Upper lobe of right lung (tissue), 1 donor: Measurements from ENCODE around the gene CD58. TPM values are rescaled to one million over a fixed set of nuclear protein-coding genes. Genes with fewer than 3 reads are reported as not detected.

Experiments
- ATAC-seq: fragments of 200-7000 bp; cut with Tn5 transposase; one replicate; pipeline ENCODE4 v1.9.1; 2020; ENCODE audit warnings: mild to moderate bottlenecking, moderate library complexity
- DNase-seq: peaks from one replicate; pipeline ENCODE4 v3.0.0-alpha.2; 2020
- H3K27ac ChIP-seq: fragments of 200-600 bp; one replicate; pipeline ENCODE4 v1.8.0; 2022
- H3K27me3 ChIP-seq: fragments of 200-600 bp; one replicate; pipeline ENCODE4 v1.8.0; 2022; ENCODE audit warnings: mild to moderate bottlenecking
- H3K36me3 ChIP-seq: fragments of 200-600 bp; one replicate; pipeline ENCODE4 v1.8.0; 2022
- H3K4me1 ChIP-seq: fragments of 200-600 bp; one replicate; pipeline ENCODE4 v1.8.0; 2022
- H3K4me3 ChIP-seq: fragments of 200-600 bp; one replicate; pipeline ENCODE4 v1.8.0; 2022; ENCODE audit warnings: mild to moderate bottlenecking
- H3K9me3 ChIP-seq: fragments of 200-600 bp; one replicate; pipeline ENCODE4 v1.8.0; 2022
- intact Hi-C: fragments of 100-400 bp; cut with DNase I; formaldehyde crosslinking; loops from one replicate; pipeline ENCODE4 v1.11.0; 2022
- total RNA-seq: library from RNA; stranded (reverse); fragmentation: NEBNext Ultra II Directional; extraction: Animal tissue kit (Norgen Biotek cat#: 25700); gene quantifications from one replicate; pipeline ENCODE4 v1.2.1, GENCODE V29; 2021
- TF ChIP-seq, protein P1 (sequence below): fragments of 200-600 bp; IDR thresholded peaks from one replicate; pipeline ENCODE4 v1.8.0; 2022; ENCODE audit warnings: antibody characterized with exemption
- donor health status: DM: no; HTN: yes; CAD: no; lungs with severe emphysema.

The CD58 gene
- total RNA-seq, 1 donor from 2014 or later, result 33.2 TPM

DNA sequence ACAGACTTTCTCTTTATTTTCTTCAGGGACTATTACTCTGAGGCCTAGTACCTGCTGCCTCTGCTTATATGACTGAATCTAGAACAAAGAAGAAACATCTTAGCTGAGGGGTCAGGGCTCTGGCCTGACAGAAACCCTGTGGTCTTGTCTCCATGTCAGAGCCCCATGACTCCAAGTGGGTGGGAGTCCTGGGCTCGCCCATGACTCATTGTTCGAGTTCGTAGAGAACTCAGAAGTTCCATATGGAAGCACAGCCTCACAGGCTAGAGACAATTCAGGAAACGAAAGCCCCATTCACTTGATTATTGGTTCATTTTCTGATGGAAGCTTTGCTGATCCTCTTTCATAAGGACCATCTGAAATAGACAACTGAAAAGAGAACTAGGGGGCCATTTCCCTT, 73.2 kb downstream of the CD58 start:
- peak; percentile 68 for ATAC-seq
- DNase-seq, result no peak
- Histone ChIP-seq H3K9me3 (no peaks in the 10 kb centered on the region), H3K36me3 (no peaks in the 10 kb centered on the region), H3K4me1 (peaks cover 36% of the 10 kb centered on the region), H3K27me3 (no peaks in the 10 kb centered on the region), H3K4me3 (no peak overlapping the region), H3K27ac (peak overlapping the region; percentile 55)
- intact Hi-C loops, result loop anchor here (10.0 kb wide), 1 partner anchor 333 kb away; no protein-coding TSS in a partner anchor
- TF ChIP-seq, protein P1, sequence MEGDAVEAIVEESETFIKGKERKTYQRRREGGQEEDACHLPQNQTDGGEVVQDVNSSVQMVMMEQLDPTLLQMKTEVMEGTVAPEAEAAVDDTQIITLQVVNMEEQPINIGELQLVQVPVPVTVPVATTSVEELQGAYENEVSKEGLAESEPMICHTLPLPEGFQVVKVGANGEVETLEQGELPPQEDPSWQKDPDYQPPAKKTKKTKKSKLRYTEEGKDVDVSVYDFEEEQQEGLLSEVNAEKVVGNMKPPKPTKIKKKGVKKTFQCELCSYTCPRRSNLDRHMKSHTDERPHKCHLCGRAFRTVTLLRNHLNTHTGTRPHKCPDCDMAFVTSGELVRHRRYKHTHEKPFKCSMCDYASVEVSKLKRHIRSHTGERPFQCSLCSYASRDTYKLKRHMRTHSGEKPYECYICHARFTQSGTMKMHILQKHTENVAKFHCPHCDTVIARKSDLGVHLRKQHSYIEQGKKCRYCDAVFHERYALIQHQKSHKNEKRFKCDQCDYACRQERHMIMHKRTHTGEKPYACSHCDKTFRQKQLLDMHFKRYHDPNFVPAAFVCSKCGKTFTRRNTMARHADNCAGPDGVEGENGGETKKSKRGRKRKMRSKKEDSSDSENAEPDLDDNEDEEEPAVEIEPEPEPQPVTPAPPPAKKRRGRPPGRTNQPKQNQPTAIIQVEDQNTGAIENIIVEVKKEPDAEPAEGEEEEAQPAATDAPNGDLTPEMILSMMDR, result no peak

DNA sequence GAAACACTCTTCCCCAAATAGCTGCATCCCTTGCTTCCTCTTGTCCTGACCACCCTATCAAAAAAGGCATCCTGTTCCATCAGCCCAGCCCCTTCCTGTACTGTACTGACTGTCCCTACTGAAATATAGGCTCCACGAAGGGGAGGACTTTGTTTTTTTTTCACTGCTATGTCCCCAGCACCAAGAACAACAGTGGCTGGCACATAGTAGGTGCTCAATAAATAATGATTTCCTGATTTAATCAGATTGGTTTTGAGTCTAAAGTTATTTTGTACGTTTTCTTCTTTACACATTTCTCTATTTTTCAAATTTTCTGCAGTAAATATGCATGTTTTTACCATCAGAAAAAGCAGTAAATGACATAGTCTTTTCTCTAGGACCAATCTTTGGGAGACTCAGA, 73.9 kb downstream of the CD58 start:
- Histone ChIP-seq H3K4me3 (no peak overlapping the region), H3K9me3 (no peaks in the 10 kb centered on the region), H3K36me3 (no peaks in the 10 kb centered on the region), H3K27ac (no peak overlapping the region), H3K27me3 (no peaks in the 10 kb centered on the region), H3K4me1 (peaks cover 36% of the 10 kb centered on the region)
- intact Hi-C loops, result loop anchor here (10.0 kb wide), 1 partner anchor 332 kb away; no protein-coding TSS in a partner anchor
- TF ChIP-seq, protein P1, result no peak
- no peak for DNase-seq
- no peak for ATAC-seq

GRCh38 chr1:116496380-116496779, 74.4 kb downstream of the CD58 start:
- Histone ChIP-seq H3K36me3 (no peaks in the 10 kb centered on the region), H3K27ac (peak overlapping the region; percentile 71), H3K4me3 (no peak overlapping the region), H3K4me1 (peaks cover 36% of the 10 kb centered on the region), H3K9me3 (no peaks in the 10 kb centered on the region), H3K27me3 (no peaks in the 10 kb centered on the region)
- ATAC-seq, result peak; percentile 42
- intact Hi-C loops, result loop anchor here (10.0 kb wide), 1 partner anchor 332 kb away; no protein-coding TSS in a partner anchor
- TF ChIP-seq, protein P1, result no peak
- no peak for DNase-seq

DNA sequence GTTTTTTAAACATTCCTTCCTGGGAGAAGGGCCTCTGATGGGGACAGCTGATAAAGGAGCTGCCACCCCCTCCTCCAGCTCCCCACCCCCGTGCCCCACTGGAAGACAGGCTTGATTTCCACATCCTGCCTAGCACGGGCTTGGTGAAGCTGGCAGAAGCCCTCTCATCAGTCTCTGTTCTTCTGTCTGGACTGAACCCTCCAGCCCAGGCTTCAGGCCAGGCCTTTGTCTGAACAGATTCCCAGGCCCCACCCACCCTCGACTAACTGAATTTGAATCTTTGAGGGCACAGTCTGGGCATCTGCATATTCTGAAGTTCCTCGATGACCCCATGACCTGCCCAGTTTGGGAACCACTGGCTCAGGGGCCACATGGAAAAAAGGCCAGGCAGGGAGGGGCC, 75.3 kb downstream of the CD58 start:
- TF ChIP-seq, protein P1, result no peak
- no peak overlapping the region for H3K4me3 ChIP-seq
- intact Hi-C loops, result loop anchor here (10.0 kb wide), 1 partner anchor 331 kb away; no protein-coding TSS in a partner anchor
- H3K36me3 ChIP-seq, result no peaks in the 10 kb centered on the region
- ATAC-seq (no peak), DNase-seq (no peak)
- peak overlapping the region; percentile 71 for H3K27ac ChIP-seq
- H3K4me1 ChIP-seq, result peaks cover 36% of the 10 kb centered on the region
- no peaks in the 10 kb centered on the region for H3K9me3 ChIP-seq
- no peaks in the 10 kb centered on the region for H3K27me3 ChIP-seq

- Histone ChIP-seq H3K9me3 (no peaks in the 10 kb centered on the region), H3K4me1 (peaks cover 36% of the 10 kb centered on the region), H3K36me3 (no peaks in the 10 kb centered on the region), H3K4me3 (no peak overlapping the region), H3K27me3 (no peaks in the 10 kb centered on the region), H3K27ac (no peak overlapping the region)
- TF ChIP-seq, protein P1, result no peak
- ATAC-seq (no peak), DNase-seq (no peak)
- intact Hi-C loops, result loop anchor here (10.0 kb wide), 1 partner anchor 330 kb away; no protein-coding TSS in a partner anchor
Measured at GRCh38 chr1:116494745-116495144, 76.1 kb downstream of the CD58 start.

DNA sequence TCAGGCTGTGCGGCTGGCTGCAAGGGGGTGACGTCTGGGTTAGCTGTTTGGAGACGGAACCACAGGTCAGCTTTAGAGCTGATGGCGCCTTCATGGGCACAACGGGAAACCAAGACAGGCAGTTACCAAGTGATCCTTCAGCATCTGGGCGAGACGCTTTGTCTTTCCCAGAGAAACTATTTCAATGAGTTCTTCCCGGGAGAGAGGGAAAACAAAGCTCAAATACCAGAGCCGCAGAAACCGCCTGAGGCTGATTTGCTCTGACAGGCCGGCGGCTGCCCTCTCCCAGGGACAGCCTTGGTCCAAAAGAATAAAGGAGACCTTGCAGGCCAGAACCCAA, 76.5 kb downstream of the CD58 start:
- DNase-seq, result no peak
- peaks cover 36% of the 10 kb centered on the region for H3K4me1 ChIP-seq

More for the DNA sequence above, 76.5 kb downstream of the CD58 start:
- H3K36me3 ChIP-seq, result no peaks in the 10 kb centered on the region
- no peak overlapping the region for H3K27ac ChIP-seq
- H3K27me3 ChIP-seq, result no peaks in the 10 kb centered on the region
- TF ChIP-seq, protein P1, result no peak
- intact Hi-C loops, result loop anchor here (10.0 kb wide), 1 partner anchor 330 kb away; no protein-coding TSS in a partner anchor
- H3K4me3 ChIP-seq, result no peak overlapping the region
- no peaks in the 10 kb centered on the region for H3K9me3 ChIP-seq
- no peak for ATAC-seq
